GM19395 (cell line): ENCODE data around the gene TMCC2.

Experiments
- ATAC-seq: cut with Tn5 transposase; IDR thresholded peaks from one replicate; pipeline ENCODE4 v1.9.1; 2021; ENCODE audit warnings: mild to moderate bottlenecking, moderate library complexity; ENCODE audit not compliant: unreplicated experiment

TMCC2 gene

GRCh38 chr1:205298191-205298994, 70.6 kb downstream of the TMCC2 start:
- no peak for ATAC-seq

- ATAC-seq, result no peak
Observed at GRCh38 chr1:205300149-205300548, 72.4 kb downstream of the TMCC2 start.

- no peak for ATAC-seq
Observed at GRCh38 chr1:205301205-205301821, 73.6 kb downstream of the TMCC2 start.

GRCh38 chr1:205301842-205302588, 74.3 kb downstream of the TMCC2 start:
- ATAC-seq, result no peak

- no peak for ATAC-seq
Observed at GRCh38 chr1:205303247-205303888, 75.6 kb downstream of the TMCC2 start.

- ATAC-seq, result no peak
Observed at GRCh38 chr1:205304046-205304694, 76.4 kb downstream of the TMCC2 start.

GRCh38 chr1:205304695-205305070, 76.9 kb downstream of the TMCC2 start:
- ATAC-seq, result no peak

- no peak for ATAC-seq
Observed at GRCh38 chr1:205306929-205307566, 79.3 kb downstream of the TMCC2 start.

- no peak for ATAC-seq
Observed at GRCh38 chr1:205309741-205310140, 82.0 kb downstream of the TMCC2 start.

GRCh38 chr1:205310976-205311704, 83.4 kb downstream of the TMCC2 start:
- ATAC-seq, result no peak

- ATAC-seq, result no peak
Observed at GRCh38 chr1:205312866-205313562, 85.3 kb downstream of the TMCC2 start.

GRCh38 chr1:205313563-205314308, 86.0 kb downstream of the TMCC2 start:
- ATAC-seq, result peak; percentile 54

GRCh38 chr1:205315008-205315618, 87.4 kb downstream of the TMCC2 start:
- no peak for ATAC-seq

- ATAC-seq, result no peak
Observed at GRCh38 chr1:205316161-205316566, 88.4 kb downstream of the TMCC2 start.

- ATAC-seq, result no peak
Observed at GRCh38 chr1:205317311-205317917, 89.7 kb downstream of the TMCC2 start.

- no peak for ATAC-seq
Observed at GRCh38 chr1:205318231-205318991, 90.7 kb downstream of the TMCC2 start.
